Measurements from ENCODE around the gene PLPPR4. TPM values are rescaled to one million over a fixed set of nuclear protein-coding genes. Genes with fewer than 3 reads are reported as not detected.

The PLPPR4 gene
- total and polyA plus RNA-seq, 2 experiments from 2014 or later: 0.68 to 1.2 TPM

- Histone ChIP-seq H2AFZ (no peak overlapping the region), H3K4me2 (no peak overlapping the region), H3K79me2 (no peaks in the 10 kb centered on the region), H4K20me1 (ENCODE audit: insufficient read depth, poor library complexity, severe bottlenecking) (no peaks in the 10 kb centered on the region), H3K9me3 (ENCODE audit: low read depth) (no peaks in the 10 kb centered on the region), H3K9me2 (replicated peaks; ENCODE audit: insufficient read depth) (no peaks in the 10 kb centered on the region), H3K27me3 (no peaks in the 10 kb centered on the region), H3K4me3 (no peak overlapping the region), H3K4me1 (ENCODE audit: insufficient read depth) (no peaks in the 10 kb centered on the region), H3K27ac (no peak overlapping the region), H3K36me3 (replicated peaks; ENCODE audit: insufficient read depth, low read depth) (no peaks in the 10 kb centered on the region)
- no peak for DNase-seq (ENCODE audit: low spot score)
- 71% methylated on average over 2 of the region's 2 CpGs for WGBS (ENCODE audit: low lambda C conversion rate, missing lambda C conversion rate)
- no peak for TF ChIP-seq EZH2 (IDR thresholded peaks at IDR 0.05; ENCODE audit: borderline replicate concordance)
- no peak for TF ChIP-seq CTCF (IDR thresholded peaks at IDR 0.05; ENCODE audit: poor library complexity)
- TF ChIP-seq EZH2phosphoT487 (IDR thresholded peaks at IDR 0.05; ENCODE audit: low read depth, severe bottlenecking, unreplicated experiment): no peak
These were observed 82.9 kb downstream of the PLPPR4 start for GRCh38 chr1:99347041-99347684.

GRCh38 chr1:99348397-99349132, 84.3 kb downstream of the PLPPR4 start:
- WGBS (ENCODE audit: low lambda C conversion rate, missing lambda C conversion rate): 68% methylated on average over 5 of the region's 5 CpGs
- H3K27ac ChIP-seq: no peak overlapping the region
- no peak overlapping the region for H3K4me2 ChIP-seq
- no peaks in the 10 kb centered on the region for H3K9me2 ChIP-seq (replicated peaks; ENCODE audit: insufficient read depth)
- no peaks in the 10 kb centered on the region for H3K27me3 ChIP-seq
- TF ChIP-seq CTCF (IDR thresholded peaks at IDR 0.05; ENCODE audit: poor library complexity) (no peak), EZH2phosphoT487 (IDR thresholded peaks at IDR 0.05; ENCODE audit: low read depth, severe bottlenecking, unreplicated experiment) (no peak), EZH2 (IDR thresholded peaks at IDR 0.05; ENCODE audit: borderline replicate concordance) (no peak)
- H3K9me3 ChIP-seq (ENCODE audit: low read depth): no peaks in the 10 kb centered on the region
- H3K79me2 ChIP-seq: no peaks in the 10 kb centered on the region
- H3K4me1 ChIP-seq (ENCODE audit: insufficient read depth): no peaks in the 10 kb centered on the region
- no peaks in the 10 kb centered on the region for H3K36me3 ChIP-seq (replicated peaks; ENCODE audit: insufficient read depth, low read depth)
- no peaks in the 10 kb centered on the region for H4K20me1 ChIP-seq (ENCODE audit: insufficient read depth, poor library complexity, severe bottlenecking)
- H3K4me3 ChIP-seq: no peak overlapping the region
- DNase-seq (ENCODE audit: low spot score): no peak
- no peak overlapping the region for H2AFZ ChIP-seq

GRCh38 chr1:99352821-99353220, 88.5 kb downstream of the PLPPR4 start:
- 94% methylated on average over 2 of the region's 2 CpGs for WGBS (ENCODE audit: low lambda C conversion rate, missing lambda C conversion rate)
- Histone ChIP-seq H3K27ac (no peak overlapping the region), H3K9me3 (ENCODE audit: low read depth) (no peaks in the 10 kb centered on the region), H3K79me2 (no peaks in the 10 kb centered on the region), H2AFZ (no peak overlapping the region), H4K20me1 (ENCODE audit: insufficient read depth, poor library complexity, severe bottlenecking) (no peaks in the 10 kb centered on the region), H3K9me2 (replicated peaks; ENCODE audit: insufficient read depth) (no peaks in the 10 kb centered on the region), H3K4me3 (no peak overlapping the region), H3K4me2 (no peak overlapping the region), H3K27me3 (no peaks in the 10 kb centered on the region), H3K4me1 (ENCODE audit: insufficient read depth) (no peaks in the 10 kb centered on the region), H3K36me3 (replicated peaks; ENCODE audit: insufficient read depth, low read depth) (no peaks in the 10 kb centered on the region)
- no peak for DNase-seq (ENCODE audit: low spot score)
- no peak for TF ChIP-seq EZH2 (IDR thresholded peaks at IDR 0.05; ENCODE audit: borderline replicate concordance)
- TF ChIP-seq CTCF (IDR thresholded peaks at IDR 0.05; ENCODE audit: poor library complexity): no peak
